Bronchial epithelial cell (primary cell): Measurements from ENCODE around the gene GPR82. TPM values are rescaled to one million over a fixed set of nuclear protein-coding genes. Genes with fewer than 3 reads are reported as not detected.

Source experiments
- DNase-seq: peaks from one replicate; pipeline ENCODE4 v3.0.0-alpha.2; 2010; ENCODE audit warnings: low read depth
- FAIRE-seq: peaks from 2 replicates; lab custom pipeline; 2011; peaks lifted over from hg19 to GRCh38; lab: Jason Lieb, UNC
- H3K27me3 ChIP-seq: 2 replicates; pipeline ENCODE4 v1.5.1; 2011; ENCODE audit warnings: low read length; ENCODE audit not compliant: control insufficient read depth, insufficient read depth
- H3K36me3 ChIP-seq: 2 replicates; pipeline ENCODE4 v1.5.1; 2011; ENCODE audit warnings: low read length; ENCODE audit not compliant: control insufficient read depth, insufficient read depth
- H3K4me3 ChIP-seq: 2 replicates; pipeline ENCODE4 v1.5.1; 2011; ENCODE audit warnings: mild to moderate bottlenecking, low read depth, low read length, control low read depth
- CTCF ChIP-seq: IDR thresholded peaks from 2 replicates; pipeline ENCODE4 v1.5.1; 2011; ENCODE audit warnings: mild to moderate bottlenecking, moderate library complexity, low read length, control low read depth, inconsistent platforms; ENCODE audit not compliant: insufficient read depth, severe bottlenecking
- total RNA-seq: library from RNA; depleted of rRNA; stranded (reverse); fragments of >200 nt; gene quantifications from 2 replicates; pipeline ENCODE4 v1.2.1, GENCODE V29; 2014

The GPR82 gene
- total RNA-seq, 1 donor from 2014 or later, result not detected

DNA sequence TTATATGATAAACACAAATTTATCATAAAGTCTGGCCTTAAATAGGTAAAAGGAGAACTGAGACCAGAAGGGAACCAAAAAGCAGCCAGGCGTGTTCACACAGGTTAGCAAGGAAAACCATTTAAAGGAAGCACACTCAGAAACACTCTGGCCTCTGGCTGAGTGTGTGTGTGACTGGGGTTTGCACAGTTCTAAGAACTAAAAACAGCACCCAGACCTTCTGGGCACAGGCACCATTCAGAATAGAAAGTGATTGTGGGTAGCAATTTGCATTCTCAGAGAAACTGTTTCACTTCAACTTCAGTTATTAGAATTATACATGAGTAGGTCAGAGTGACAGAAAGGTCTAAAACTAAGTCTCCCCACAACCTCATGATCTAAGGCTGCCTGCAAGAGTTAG lies 10.0 kb downstream of the GPR82 start:
- FAIRE-seq, result no peak
- peak; percentile 5 for DNase-seq
- TF ChIP-seq CTCF, result no peak
- H3K4me3 ChIP-seq, result no peak overlapping the region
- no peaks in the 10 kb centered on the region for H3K27me3 ChIP-seq
- no peaks in the 10 kb centered on the region for H3K36me3 ChIP-seq

DNA sequence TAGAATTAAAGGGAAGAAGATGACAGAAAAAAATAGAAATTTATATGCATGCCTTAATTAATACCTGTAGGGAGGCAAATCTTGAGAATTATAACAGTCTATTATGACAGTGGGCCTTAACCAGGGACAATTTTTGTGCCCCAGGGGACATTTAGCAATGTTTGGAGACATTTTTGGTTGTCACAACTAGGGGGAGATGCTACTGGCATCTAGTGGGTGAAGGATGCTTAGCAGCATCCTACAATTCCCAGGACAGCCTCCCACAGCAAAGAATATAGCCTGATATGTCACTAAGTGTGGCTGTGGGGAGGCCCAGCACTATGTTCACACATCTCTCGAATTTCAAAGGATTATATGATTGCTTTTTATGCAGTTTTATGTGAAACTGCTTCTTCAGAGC lies 10.5 kb downstream of the GPR82 start:
- FAIRE-seq (no peak), DNase-seq (peak; percentile 7)
- Histone ChIP-seq H3K4me3 (no peak overlapping the region), H3K36me3 (no peaks in the 10 kb centered on the region), H3K27me3 (no peaks in the 10 kb centered on the region)
- peak; percentile 9 for TF ChIP-seq CTCF

- H3K36me3 ChIP-seq, result no peaks in the 10 kb centered on the region
- FAIRE-seq (peak; percentile 18), DNase-seq (no peak)
- no peaks in the 10 kb centered on the region for H3K27me3 ChIP-seq
- no peak for TF ChIP-seq CTCF
- no peak overlapping the region for H3K4me3 ChIP-seq
Observed at GRCh38 chrX:41737065-41737464, 13.1 kb downstream of the GPR82 start.

DNA sequence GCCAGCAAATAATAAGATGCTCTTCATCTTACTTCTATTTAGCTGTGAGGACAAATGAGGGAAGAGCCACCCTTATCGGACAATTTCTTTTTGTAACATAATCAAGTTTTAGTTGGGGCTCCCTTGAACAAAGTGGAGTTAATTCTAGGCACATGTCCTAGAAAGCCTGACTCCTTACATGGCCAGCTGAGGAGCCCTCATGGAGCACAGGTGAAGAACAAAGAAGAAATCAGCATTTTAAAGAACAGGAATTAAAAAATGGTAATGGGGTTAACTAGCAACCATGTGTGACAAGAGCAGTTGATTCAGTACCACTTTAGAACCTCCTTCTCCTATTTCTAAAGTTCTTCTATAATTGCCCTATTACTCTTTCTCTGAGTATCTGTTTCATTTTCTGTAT lies 15.9 kb downstream of the GPR82 start:
- no peak for FAIRE-seq

DNA sequence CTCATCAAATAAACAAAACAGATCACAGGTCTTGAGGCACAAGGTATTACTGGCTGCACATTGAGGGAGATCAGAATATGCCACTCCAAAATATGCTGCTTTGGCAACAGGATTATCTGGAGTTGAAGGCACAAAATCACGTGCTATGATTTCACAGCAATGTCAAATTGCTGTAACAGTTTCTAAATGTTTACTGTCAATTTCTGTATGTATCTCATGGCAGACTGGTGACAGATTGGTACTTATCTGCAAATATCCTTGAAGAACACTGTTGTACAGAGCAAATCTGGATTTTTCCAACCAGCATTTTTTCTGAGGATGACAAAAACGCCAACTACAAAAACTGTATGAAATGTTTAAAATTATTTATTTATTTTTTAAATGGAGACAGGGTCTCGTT lies 26.7 kb downstream of the GPR82 start:
- H3K36me3 ChIP-seq, result no peaks in the 10 kb centered on the region
- no peak for DNase-seq
- TF ChIP-seq CTCF, result no peak
- no peak overlapping the region for H3K4me3 ChIP-seq
- no peaks in the 10 kb centered on the region for H3K27me3 ChIP-seq
- FAIRE-seq, result no peak

More for the DNA sequence above, 15.9 kb downstream of the GPR82 start:
- no peak for TF ChIP-seq CTCF
- Histone ChIP-seq H3K36me3 (peaks cover 1% of the 10 kb centered on the region), H3K4me3 (no peak overlapping the region), H3K27me3 (no peaks in the 10 kb centered on the region)
- DNase-seq, result no peak

GRCh38 chrX:41758401-41758800 lies 34.4 kb downstream of the GPR82 start:
- no peak for FAIRE-seq

More at GRCh38 chrX:41758401-41758800, 34.4 kb downstream of the GPR82 start:
- no peak for DNase-seq
- H3K27me3 ChIP-seq, result no peaks in the 10 kb centered on the region
- no peak overlapping the region for H3K4me3 ChIP-seq
- H3K36me3 ChIP-seq, result no peaks in the 10 kb centered on the region
- no peak for TF ChIP-seq CTCF
